GM18861 (cell line): Measurements from ENCODE around the gene ABCD2.
"Not testable (repeated sequence)": the region's sequence is repeated elsewhere in the genome, so short reads cannot be mapped to it uniquely, and the experiment has no call there.

Experiments
- ATAC-seq: cut with Tn5 transposase; IDR thresholded peaks from one replicate; pipeline ENCODE4 v1.9.1; 2021; ENCODE audit not compliant: unreplicated experiment

ABCD2 gene

GRCh38 chr12:39619660-39620433, at the start of gene ABCD2:
Gene ABCD2, minus strand, starts transcription at chr12:39619803. Its CDS starts 188 bp downstream, at chr12:39619615.
- ATAC-seq = peak; percentile 81

DNA sequence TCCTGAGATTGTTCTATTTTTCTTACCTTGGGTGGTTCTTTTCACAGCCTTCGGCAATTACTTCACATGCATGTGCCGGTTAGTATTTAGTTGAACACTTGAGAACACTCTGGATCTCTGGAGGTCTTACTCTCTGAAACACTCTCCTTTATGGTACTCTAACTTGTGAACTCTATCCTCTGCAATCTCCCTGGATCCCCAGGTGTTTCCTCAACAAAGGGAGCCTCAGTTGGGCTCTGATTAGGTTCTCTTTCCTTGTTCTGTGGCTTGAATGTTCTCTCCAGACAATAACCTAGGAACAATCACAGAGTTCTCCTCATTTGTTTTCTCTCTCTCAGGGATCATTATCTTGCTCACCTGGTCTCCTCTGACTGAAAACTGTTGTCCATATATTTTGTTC, 40.5 kb upstream of the ABCD2 start:
- ATAC-seq = no peak

DNA sequence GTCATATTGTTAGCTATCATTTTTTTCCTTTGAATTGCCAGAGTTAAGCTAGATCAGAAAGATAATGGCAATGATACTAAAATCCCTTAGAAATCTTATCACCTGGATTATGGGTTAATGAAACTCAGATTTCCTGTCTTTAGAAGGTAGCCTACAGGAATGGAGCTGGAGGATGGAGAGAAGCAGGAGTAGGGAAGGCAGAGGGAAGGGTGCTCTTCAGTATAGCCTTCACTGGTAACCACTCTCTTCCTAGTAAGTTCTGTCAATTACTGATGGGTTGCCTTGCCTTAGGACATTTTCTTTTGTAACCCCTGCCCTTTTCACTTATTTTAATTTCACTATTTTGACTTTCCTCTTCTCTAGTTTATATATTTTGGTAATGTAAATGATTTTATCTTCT, 27.8 kb upstream of the ABCD2 start:
- ATAC-seq = no peak

GRCh38 chr12:39646963-39647362, 27.4 kb upstream of the ABCD2 start:
- no peak for ATAC-seq

DNA sequence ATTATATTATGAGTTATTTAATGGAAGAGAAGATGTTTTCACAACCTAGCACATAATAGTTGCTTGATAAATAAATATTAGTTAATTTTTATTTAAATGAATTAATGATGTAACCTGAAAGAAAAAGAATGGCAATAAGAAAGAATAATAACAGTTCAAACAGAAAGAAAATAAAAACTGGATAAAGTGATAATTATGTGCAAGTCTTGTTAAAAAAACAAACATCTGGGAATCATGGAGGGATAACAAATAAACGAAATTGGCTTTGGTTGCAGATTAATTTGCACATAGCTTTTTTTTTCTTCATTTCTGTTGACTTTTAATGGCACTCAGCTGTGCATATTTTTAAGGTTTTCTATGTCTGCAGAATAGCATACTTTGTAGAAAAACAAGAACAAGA, 23.4 kb upstream of the ABCD2 start:
- ATAC-seq = no peak

- no peak for ATAC-seq
Measured at GRCh38 chr12:39638840-39639239, 19.2 kb upstream of the ABCD2 start.

DNA sequence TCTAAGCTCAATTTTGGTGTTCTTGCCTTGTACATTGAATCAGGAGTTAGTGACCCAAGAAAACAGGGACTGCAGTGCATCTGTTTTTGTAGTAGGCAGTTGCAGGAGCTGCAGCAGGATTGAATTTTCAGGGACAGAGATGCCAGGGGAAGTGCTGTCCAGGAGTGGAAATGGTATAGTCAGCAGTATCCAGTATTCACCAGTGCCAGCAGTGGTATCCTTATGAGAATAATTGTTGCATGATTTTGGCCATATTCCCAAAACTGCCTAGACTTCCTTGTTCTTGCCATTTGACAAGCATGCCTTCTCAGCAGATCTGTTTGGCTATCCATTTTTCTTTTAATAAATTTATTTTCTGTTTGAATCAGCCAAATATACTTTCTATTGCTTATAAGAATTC, 18.6 kb upstream of the ABCD2 start:
- no peak for ATAC-seq

DNA sequence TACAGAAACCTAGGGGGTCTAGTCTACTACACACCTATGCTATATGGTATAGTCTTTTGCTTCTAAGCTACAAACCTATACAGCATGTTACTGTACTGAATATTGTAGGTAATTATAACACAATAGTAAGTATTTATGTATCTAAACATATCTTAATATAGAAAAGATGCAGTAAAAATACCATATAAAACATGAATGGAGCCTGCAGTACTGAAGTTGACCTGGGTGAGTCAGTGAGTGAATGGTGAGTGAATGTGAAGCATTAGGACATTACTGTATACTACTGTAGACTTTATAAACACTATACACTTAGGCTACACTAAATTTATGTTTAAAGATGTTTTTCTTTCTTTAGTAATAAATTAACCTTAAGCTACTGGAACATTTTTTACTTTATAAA, 13.1 kb upstream of the ABCD2 start:
- ATAC-seq = no peak

DNA sequence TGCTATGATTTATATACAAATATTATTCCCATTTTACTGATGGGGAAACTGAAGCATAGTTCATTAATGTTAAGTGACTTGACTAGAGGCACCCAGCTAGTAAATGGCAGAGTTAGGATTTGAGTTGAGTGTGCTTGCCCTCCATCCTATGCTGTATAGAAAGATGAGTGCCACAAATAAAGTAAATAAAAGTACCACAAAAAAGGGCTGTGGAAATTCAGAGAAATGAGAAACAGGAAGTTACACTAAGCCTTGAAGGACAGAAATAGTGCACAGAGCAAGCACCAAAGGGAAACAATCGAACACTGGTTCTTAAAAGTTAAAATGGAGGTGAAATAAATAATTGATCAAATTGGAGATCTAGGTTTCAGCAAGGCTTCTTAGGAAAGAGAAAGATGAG, 9.2 kb upstream of the ABCD2 start:
- no peak for ATAC-seq

DNA sequence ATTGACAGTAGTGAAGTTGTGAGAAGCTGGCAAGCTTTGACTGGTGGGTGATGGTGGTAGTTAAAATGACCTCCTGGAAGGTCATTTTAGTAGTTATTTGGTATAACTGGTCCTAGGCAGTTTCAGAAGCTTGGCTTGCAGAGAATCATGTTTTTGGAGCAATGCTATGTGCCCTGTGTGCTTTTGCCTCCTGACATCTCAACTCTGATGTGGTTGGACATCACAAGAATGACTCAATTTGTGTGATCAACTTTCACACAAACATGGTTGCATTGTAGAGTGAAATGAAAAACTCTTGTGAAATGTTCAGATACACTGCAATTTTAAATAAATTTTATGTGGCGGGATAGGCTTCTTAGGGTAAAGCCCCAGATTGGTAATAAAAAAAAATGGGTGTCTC, 8.3 kb upstream of the ABCD2 start:
- no peak for ATAC-seq

DNA sequence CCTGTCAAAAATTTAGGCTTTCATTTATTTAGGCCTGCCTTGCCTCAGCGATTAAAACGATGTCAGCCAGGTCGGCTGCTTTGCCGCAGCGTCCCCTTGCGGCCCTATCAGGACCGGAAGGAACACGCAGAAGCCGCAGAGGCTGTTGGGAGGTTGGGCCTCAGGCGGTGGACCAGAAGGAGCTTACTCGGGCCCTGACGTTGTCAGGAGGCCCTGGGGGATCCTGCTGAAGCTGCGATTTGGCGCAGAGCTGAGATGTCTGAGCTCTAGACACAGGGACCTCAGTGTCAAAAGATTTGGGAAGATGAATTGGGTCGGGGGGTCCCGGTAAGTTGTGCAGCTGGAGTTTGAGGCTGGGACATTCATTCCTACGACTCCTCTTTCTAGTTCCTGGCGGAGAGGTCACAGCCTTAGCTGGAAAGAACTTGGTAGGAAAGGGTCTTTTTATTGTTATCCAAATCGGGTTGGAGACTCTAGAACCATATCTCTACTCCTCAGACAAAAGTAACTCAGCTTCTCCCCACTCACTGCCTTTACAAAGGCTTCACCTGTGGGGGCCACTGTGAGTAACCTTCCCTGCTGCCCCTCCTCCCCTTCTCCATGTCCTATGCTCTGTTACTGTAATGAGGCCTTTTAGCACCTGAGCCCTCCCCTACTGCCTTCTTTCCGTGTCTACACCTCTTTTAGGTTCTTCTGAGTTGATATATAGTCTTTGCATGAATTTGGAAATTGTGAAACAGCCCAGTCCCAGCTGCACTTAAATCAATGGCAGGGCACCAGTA, 6.6 kb upstream of the ABCD2 start:
- no peak for ATAC-seq

DNA sequence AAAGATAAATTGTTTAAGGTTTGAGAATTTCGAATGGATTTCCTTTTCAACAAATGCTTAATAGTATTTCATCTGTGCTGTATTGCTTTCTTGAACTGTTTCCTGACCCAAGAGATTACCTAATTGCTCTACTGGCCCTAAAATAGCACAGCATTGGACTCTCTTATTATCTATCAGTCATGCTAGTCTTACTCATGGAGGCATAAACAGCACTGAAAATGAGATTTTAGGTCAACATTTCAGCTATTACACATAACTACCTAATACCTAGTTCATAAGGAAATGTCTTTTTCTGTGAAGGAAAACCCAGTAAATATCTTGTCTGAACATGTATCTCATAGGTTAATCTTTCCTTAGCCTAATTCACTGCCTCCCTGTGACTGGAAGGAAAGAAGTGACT, 4.3 kb upstream of the ABCD2 start:
- no peak for ATAC-seq

- not testable (repeated sequence) for ATAC-seq
Measured at GRCh38 chr12:39623160-39623559, 3.6 kb upstream of the ABCD2 start.

DNA sequence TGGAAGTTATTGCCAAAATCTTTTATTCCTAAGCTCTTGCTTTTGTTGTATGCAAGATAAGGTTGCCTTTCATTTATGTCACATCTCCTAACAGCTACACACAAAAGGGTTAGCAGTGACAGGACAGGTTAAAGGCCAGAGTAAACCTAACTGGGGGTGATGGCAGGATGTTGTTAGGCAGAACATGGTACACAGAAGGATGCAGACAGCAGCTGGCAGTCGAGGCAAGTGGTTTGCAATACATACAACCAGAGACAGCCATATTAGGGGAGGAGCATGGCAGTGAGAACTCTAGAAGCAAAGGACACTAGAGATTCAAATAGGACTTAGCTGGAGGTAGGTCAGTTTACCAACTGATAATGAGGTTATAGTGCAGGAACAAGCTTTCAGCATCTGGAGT, 2.7 kb upstream of the ABCD2 start:
- no peak for ATAC-seq

DNA sequence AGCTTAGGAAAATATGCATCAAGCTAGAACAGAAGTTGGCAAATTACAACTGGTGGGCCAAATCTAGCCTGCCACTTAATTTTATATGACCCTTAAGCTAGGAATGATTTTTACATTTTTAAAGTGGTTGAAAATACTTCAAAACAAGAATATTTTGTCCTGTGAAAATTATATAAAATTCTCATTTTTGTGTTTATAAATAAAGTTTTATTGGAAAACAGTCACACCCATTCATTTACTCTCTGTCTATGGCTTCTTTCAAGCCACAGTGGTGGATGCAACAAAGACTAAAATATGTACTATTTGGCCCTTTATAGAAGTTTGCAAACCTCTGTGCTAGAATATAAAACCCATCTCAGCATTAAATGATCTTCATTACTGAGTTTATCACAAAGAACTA, 2.1 kb upstream of the ABCD2 start:
- no peak for ATAC-seq

DNA sequence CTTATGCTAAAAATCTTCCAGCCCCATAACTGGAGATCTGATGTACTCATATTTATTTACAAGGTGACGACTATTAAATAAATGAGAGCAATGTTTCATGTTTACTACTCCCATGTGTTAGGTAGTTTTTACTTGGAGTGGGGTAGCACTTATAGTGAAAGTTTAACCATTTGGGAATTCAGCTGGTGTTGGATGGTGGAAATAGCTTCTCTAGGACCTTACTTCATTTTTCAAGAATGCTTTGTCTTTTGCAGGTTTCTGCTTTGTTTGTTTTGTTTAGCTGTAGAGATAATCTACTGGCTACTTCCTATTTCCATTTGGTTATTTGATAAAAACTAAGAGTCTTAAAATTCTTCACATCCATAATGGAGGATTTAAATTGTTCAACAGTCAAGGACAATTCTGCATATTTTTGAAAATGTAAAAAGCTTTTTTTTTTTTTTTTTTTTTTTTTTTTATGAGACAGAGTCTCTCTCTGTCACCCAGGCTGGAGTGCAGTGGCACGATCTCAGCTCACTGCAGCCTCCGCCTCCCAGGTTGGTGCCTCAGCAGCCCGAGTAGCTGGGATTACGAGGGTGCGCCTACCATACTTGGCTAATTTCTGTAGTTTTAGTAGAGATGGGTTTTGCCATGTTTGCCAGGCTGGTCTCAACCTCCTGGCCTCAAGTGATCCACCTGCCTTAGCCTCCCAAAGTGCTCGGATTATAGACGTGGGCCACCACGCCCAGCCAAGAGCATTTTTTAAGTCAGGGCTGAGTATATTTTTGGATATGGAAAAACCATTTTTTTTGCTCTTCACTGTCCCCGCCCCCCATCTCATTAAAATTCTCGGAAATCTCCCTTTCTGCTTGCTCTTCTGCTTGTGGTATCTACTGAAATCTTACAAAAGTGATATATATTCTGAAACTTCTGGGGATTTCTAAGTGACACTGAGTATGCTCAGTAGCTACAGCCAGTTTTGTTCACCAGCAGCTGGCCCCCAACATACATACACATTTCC, 1.4 kb upstream of the ABCD2 start:
- ATAC-seq = peak; percentile 24

DNA sequence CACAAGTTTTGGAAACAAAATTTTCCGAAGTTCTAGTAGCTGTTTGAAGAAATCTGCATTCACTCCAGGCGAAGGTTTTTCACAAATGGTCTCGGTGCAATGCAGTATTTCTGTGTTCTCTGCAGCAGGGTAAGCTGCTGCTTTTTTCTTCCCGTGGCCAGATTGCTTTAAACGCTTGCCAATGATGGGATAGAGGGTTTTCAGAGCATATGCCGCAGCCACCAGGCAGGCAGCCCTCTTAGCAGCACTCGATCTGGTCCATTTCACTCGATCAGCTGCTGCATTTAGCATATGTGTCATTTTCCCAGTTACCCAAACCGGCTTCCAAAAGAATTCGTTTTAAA, 315 bp downstream of the ABCD2 start:
- peak; percentile 4 for ATAC-seq

DNA sequence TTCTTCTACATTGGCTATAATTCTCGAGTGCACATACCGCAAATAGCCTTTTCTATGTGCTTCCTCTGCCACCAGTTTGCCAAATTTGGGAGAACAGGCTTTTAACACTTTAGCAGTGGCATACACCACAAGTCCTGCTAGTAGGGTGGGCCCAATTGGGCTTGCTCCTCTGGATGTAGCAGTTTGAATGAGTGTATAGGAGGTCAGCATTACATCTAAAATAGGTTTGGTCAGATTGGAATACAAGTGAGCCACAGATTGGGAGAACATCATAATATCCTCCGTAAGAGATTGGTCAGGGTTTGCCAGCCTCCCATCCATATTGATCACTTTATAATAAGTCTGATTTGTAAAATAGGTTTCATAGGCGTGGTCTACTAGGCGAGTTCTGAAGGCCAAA, 902 bp downstream of the ABCD2 start:
- ATAC-seq = no peak

DNA sequence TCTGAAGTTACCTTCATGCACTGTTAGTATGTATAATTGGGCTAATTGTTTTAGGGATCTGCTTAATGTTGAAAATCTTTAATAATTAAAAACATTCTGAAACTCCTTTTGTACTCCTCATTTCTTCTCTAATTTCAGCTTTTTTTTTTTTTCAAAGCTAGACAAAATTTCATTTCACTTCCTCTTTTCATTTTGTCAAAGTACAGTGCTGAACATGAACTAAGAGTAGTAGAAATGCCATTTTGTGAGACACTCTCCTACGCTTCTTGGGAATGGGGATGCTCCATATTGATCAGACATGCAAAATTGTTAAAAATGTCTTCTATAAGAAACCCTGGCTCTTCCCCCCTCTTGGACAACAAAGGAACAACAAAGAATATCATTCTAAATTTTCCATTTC, 1.7 kb downstream of the ABCD2 start:
- ATAC-seq = no peak

- ATAC-seq = no peak
Measured at GRCh38 chr12:39616666-39617065, 2.9 kb downstream of the ABCD2 start.

GRCh38 chr12:39616251-39616650, 3.4 kb downstream of the ABCD2 start:
- no peak for ATAC-seq
